Fibroblast of lung (primary cell): Measurements from ENCODE around the gene TSPAN9. TPM values are rescaled to one million over a fixed set of nuclear protein-coding genes. Genes with fewer than 3 reads are reported as not detected.

Source experiments
- DNase-seq, 2 donors: peaks; one replicate each; pipeline versions ENCODE4 v3.0.0 to v3.0.0-alpha.2; 2010; ENCODE audit warnings: low read depth in 2 of 2
- H2AFZ ChIP-seq: 2 replicates; pipeline ENCODE4 v1.5.1; 2012; ENCODE audit warnings: low read length, control low read depth, inconsistent platforms
- H3K27ac ChIP-seq: 2 replicates; pipeline ENCODE4 v1.5.1; 2011; ENCODE audit warnings: low read length, control low read depth; ENCODE audit not compliant: insufficient read depth
- H3K27me3 ChIP-seq: 2 replicates; pipeline ENCODE4 v1.5.1; 2011; ENCODE audit warnings: mild to moderate bottlenecking, low read length; ENCODE audit not compliant: control insufficient read depth, insufficient read depth
- H3K36me3 ChIP-seq: 2 replicates; pipeline ENCODE4 v1.5.1; 2011; ENCODE audit warnings: low read length; ENCODE audit not compliant: control insufficient read depth, insufficient read depth
- H3K4me1 ChIP-seq: 2 replicates; pipeline ENCODE4 v1.5.1; 2011; ENCODE audit warnings: low read length; ENCODE audit not compliant: control insufficient read depth, insufficient read depth; ENCODE audit errors: extremely low read depth
- H3K4me2 ChIP-seq: 2 replicates; pipeline ENCODE4 v1.5.1; 2011; ENCODE audit warnings: low read length, control low read depth; ENCODE audit not compliant: insufficient read depth; ENCODE audit errors: extremely low read depth
- H3K4me3 ChIP-seq, 4 experiments: fragments of 200-600 bp in 1 of 4; sonication (generic) in 1 of 4; replicated peaks in 1 of 4; 2 replicates each; pipeline ENCODE4 v1.5.1; 2011 to 2016; ENCODE audit warnings: low read length in 4 of 4, low read depth in 3 of 4, mild to moderate bottlenecking in 3 of 4, control low read depth in 2 of 4, inconsistent platforms in 1 of 4, mixed read lengths in 1 of 4; ENCODE audit not compliant: insufficient read depth in 1 of 4; ENCODE audit errors: control extremely low read depth in 1 of 4
- H3K79me2 ChIP-seq: 2 replicates; pipeline ENCODE4 v1.5.1; 2012; ENCODE audit warnings: mild to moderate bottlenecking, low read length, inconsistent platforms; ENCODE audit not compliant: control insufficient read depth, insufficient read depth
- H3K9ac ChIP-seq: 2 replicates; pipeline ENCODE4 v1.5.1; 2011; ENCODE audit warnings: mild to moderate bottlenecking, low read length, control low read depth; ENCODE audit not compliant: insufficient read depth
- H3K9me3 ChIP-seq: 2 replicates; pipeline ENCODE4 v1.5.1; 2012; ENCODE audit warnings: low read depth, low read length; ENCODE audit not compliant: control insufficient read depth, insufficient read depth
- H4K20me1 ChIP-seq: 2 replicates; pipeline ENCODE4 v1.5.1; 2011; ENCODE audit warnings: low read length; ENCODE audit not compliant: control insufficient read depth, insufficient read depth; ENCODE audit errors: extremely low read depth
- EZH2 ChIP-seq: IDR thresholded peaks from 2 replicates; pipeline ENCODE4 v1.5.1; 2012; ENCODE audit warnings: low read length, control low read depth, mild to moderate bottlenecking; ENCODE audit errors: missing control alignments
- polyA plus RNA-seq, 2 donors: library from polyadenylated mRNA; depleted of rRNA in 1 of 2; stranded (reverse) in 1 of 2; unstranded in 1 of 2; fragments of >200 nt; gene quantifications; 2 replicates each; pipeline ENCODE4 v1.2.1, GENCODE V29; 2011 to 2012; ENCODE audit warnings: missing spikeins in 1 of 2
- total RNA-seq: library from RNA; depleted of rRNA; stranded (reverse); fragments of >200 nt; gene quantifications from 2 replicates; pipeline ENCODE4 v1.2.1, GENCODE V29; 2014
- TF ChIP-seq, protein P1 (sequence below), 2 donors: IDR thresholded peaks in 1 of 2; conservative IDR thresholded peaks in 1 of 2; 1 replicate in 1 of 2; 2 replicates in 1 of 2; pipeline ENCODE4 v1.5.1; 2011 to 2012; ENCODE audit warnings: low read length in 2 of 2, control low read depth in 1 of 2, inconsistent platforms in 1 of 2, low read depth in 1 of 2, mild to moderate bottlenecking in 1 of 2

Gene TSPAN9
- total and polyA plus RNA-seq, 2 donors (not counting 1 experiment from before 2014, with no cell fraction given) = 31.1 to 35.2 TPM

DNA sequence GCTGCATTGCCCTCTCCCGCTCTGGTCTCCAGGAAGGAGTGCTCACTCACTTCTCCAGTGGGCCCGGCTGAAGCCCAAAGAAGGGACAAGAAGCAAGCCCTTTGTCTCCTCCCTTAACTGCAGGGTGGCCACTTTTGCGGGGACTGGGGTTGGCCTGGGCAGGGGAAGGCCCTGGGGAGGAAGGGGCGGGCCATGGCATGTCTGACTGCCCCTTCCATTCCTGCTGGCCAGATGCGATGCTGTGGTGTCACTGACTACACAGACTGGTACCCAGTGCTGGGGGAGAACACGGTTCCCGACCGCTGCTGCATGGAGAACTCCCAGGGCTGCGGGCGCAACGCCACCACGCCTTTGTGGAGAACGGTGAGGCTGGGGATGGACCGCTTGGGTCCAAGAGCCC is 203.8 kb downstream of the TSPAN9 start:
- TF ChIP-seq, protein P1, sequence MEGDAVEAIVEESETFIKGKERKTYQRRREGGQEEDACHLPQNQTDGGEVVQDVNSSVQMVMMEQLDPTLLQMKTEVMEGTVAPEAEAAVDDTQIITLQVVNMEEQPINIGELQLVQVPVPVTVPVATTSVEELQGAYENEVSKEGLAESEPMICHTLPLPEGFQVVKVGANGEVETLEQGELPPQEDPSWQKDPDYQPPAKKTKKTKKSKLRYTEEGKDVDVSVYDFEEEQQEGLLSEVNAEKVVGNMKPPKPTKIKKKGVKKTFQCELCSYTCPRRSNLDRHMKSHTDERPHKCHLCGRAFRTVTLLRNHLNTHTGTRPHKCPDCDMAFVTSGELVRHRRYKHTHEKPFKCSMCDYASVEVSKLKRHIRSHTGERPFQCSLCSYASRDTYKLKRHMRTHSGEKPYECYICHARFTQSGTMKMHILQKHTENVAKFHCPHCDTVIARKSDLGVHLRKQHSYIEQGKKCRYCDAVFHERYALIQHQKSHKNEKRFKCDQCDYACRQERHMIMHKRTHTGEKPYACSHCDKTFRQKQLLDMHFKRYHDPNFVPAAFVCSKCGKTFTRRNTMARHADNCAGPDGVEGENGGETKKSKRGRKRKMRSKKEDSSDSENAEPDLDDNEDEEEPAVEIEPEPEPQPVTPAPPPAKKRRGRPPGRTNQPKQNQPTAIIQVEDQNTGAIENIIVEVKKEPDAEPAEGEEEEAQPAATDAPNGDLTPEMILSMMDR (conservative IDR thresholded peaks at IDR 0.05 in 1 of 2, IDR thresholded peaks at IDR 0.05 in 1 of 2; ENCODE audit: low read depth in 1 of 2, low read length in 2 of 2) = no peak
- TF ChIP-seq EZH2 = no peak
- Histone ChIP-seq H3K27me3 (no peaks in the 10 kb centered on the region), H3K79me2 (no peaks in the 10 kb centered on the region), H3K27ac (no peak overlapping the region), H3K9ac (no peak overlapping the region), H3K4me3 (no peak overlapping the region), H3K9me3 (no peaks in the 10 kb centered on the region), H2AFZ (no peak overlapping the region), H4K20me1 (no peaks in the 10 kb centered on the region), H3K4me2 (no peak overlapping the region), H3K36me3 (no peaks in the 10 kb centered on the region), H3K4me1 (no peaks in the 10 kb centered on the region)
- DNase-seq = no peak

DNA sequence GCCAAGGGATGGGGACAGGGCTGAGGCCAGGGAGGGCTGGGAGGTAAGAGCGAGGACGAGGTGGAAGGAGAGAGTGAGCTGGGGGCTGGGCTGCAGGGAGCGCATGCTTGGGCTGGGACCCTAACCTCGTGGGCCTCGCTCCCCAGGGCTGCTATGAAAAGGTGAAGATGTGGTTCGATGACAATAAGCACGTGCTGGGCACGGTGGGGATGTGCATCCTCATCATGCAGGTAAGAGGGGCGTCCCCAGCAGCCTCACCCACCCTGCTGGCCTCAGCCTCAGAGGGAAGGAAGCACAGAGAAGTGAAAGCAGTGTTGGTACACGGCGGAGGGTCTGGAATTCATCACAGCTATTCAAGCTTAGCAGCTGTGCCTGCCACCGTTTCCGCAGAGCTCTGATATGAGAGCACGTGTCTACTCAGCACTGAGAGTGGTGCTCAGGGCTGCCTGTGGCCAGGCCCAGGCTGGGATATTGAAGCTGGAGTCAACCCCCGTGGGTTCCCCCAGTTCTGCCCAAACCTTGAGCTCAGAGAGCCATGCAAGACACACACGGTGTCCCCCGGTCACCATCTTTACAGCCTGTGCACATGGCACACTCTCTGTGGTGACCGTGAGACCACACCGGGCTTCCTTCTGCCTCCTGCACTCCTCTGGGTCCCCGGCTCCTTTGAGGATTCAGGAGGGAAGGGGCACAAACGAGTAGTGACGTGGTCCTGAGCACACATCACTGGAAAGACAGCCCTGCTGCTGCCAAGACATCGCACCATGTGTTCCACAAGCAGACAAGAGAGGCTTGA is 204.6 kb downstream of the TSPAN9 start:
- H3K36me3 ChIP-seq = no peaks in the 10 kb centered on the region
- H3K9me3 ChIP-seq = no peaks in the 10 kb centered on the region
- no peaks in the 10 kb centered on the region for H4K20me1 ChIP-seq
- no peaks in the 10 kb centered on the region for H3K27me3 ChIP-seq
- no peak overlapping the region for H3K4me2 ChIP-seq
- DNase-seq = no peak
- H3K79me2 ChIP-seq = no peaks in the 10 kb centered on the region
- no peaks in the 10 kb centered on the region for H3K4me1 ChIP-seq
- TF ChIP-seq, protein P1 (conservative IDR thresholded peaks at IDR 0.05 in 1 of 2, IDR thresholded peaks at IDR 0.05 in 1 of 2; ENCODE audit: low read depth in 1 of 2, low read length in 2 of 2) = no peak
- no peak for TF ChIP-seq EZH2
- no peak overlapping the region for H2AFZ ChIP-seq
- H3K4me3 ChIP-seq = no peak overlapping the region
- no peak overlapping the region for H3K27ac ChIP-seq
- H3K9ac ChIP-seq = no peak overlapping the region

DNA sequence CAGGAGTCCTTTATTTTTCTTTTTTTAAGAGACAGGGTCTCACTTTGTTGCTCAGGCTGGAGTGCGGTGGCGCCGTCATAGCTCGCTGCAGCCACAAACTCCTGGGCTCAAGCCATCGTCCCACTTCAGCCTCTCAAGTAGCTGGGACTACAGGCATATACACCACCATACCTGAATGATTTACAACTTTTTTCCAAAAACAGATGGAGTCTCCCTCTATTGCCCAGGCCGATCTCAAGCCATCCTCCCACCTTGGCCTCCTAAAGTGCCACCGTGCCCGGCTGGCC is 205.1 kb downstream of the TSPAN9 start:
- Histone ChIP-seq H3K27ac (no peak overlapping the region), H3K4me2 (no peak overlapping the region), H3K79me2 (no peaks in the 10 kb centered on the region), H3K27me3 (no peaks in the 10 kb centered on the region), H2AFZ (no peak overlapping the region), H3K4me1 (no peaks in the 10 kb centered on the region), H4K20me1 (no peaks in the 10 kb centered on the region), H3K9me3 (no peaks in the 10 kb centered on the region), H3K4me3 (no peak overlapping the region), H3K9ac (no peak overlapping the region), H3K36me3 (no peaks in the 10 kb centered on the region)
- TF ChIP-seq, protein P1 (conservative IDR thresholded peaks at IDR 0.05 in 1 of 2, IDR thresholded peaks at IDR 0.05 in 1 of 2; ENCODE audit: low read depth in 1 of 2, low read length in 2 of 2) = no peak
- no peak for TF ChIP-seq EZH2
- no peak for DNase-seq
